ENCODE measurements around the gene PRR12.

- TF ChIP-seq CTCF (tag by site-specific recombination; IDR thresholded peaks at IDR 0.05) (no peak), KLF10 (tag by site-specific recombination; IDR thresholded peaks at IDR 0.05) (no peak), KLF7 (tag by site-specific recombination; IDR thresholded peaks at IDR 0.05; ENCODE audit: borderline replicate concordance) (no peak), ZEB2 (tag by site-specific recombination; IDR thresholded peaks at IDR 0.05) (no peak), ZNF837 (tag by site-specific recombination; IDR thresholded peaks at IDR 0.05) (no peak), ZNF138 (tag by site-specific recombination; IDR thresholded peaks at IDR 0.05; ENCODE audit: borderline replicate concordance) (no peak), REST (tag by site-specific recombination; IDR thresholded peaks at IDR 0.05) (no peak)
- TF ChIP-seq, protein P1, sequence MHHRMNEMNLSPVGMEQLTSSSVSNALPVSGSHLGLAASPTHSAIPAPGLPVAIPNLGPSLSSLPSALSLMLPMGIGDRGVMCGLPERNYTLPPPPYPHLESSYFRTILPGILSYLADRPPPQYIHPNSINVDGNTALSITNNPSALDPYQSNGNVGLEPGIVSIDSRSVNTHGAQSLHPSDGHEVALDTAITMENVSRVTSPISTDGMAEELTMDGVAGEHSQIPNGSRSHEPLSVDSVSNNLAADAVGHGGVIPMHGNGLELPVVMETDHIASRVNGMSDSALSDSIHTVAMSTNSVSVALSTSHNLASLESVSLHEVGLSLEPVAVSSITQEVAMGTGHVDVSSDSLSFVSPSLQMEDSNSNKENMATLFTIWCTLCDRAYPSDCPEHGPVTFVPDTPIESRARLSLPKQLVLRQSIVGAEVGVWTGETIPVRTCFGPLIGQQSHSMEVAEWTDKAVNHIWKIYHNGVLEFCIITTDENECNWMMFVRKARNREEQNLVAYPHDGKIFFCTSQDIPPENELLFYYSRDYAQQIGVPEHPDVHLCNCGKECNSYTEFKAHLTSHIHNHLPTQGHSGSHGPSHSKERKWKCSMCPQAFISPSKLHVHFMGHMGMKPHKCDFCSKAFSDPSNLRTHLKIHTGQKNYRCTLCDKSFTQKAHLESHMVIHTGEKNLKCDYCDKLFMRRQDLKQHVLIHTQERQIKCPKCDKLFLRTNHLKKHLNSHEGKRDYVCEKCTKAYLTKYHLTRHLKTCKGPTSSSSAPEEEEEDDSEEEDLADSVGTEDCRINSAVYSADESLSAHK (tag by site-specific recombination; IDR thresholded peaks at IDR 0.05) = no peak
- TF ChIP-seq, protein P2, sequence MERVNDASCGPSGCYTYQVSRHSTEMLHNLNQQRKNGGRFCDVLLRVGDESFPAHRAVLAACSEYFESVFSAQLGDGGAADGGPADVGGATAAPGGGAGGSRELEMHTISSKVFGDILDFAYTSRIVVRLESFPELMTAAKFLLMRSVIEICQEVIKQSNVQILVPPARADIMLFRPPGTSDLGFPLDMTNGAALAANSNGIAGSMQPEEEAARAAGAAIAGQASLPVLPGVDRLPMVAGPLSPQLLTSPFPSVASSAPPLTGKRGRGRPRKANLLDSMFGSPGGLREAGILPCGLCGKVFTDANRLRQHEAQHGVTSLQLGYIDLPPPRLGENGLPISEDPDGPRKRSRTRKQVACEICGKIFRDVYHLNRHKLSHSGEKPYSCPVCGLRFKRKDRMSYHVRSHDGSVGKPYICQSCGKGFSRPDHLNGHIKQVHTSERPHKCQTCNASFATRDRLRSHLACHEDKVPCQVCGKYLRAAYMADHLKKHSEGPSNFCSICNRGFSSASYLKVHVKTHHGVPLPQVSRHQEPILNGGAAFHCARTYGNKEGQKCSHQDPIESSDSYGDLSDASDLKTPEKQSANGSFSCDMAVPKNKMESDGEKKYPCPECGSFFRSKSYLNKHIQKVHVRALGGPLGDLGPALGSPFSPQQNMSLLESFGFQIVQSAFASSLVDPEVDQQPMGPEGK (tag by site-specific recombination; IDR thresholded peaks at IDR 0.05) = no peak
- TF ChIP-seq, protein P3, sequence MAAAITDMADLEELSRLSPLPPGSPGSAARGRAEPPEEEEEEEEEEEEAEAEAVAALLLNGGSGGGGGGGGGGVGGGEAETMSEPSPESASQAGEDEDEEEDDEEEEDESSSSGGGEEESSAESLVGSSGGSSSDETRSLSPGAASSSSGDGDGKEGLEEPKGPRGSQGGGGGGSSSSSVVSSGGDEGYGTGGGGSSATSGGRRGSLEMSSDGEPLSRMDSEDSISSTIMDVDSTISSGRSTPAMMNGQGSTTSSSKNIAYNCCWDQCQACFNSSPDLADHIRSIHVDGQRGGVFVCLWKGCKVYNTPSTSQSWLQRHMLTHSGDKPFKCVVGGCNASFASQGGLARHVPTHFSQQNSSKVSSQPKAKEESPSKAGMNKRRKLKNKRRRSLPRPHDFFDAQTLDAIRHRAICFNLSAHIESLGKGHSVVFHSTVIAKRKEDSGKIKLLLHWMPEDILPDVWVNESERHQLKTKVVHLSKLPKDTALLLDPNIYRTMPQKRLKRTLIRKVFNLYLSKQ (tag by site-specific recombination; IDR thresholded peaks at IDR 0.05; ENCODE audit: borderline replicate concordance) = no peak
Measured at GRCh38 chr19:49616532-49616931, 25.6 kb downstream of the PRR12 start.

All from HEK293 (cell line).